Limb (tissue), 2 donors: Measurements from ENCODE around the gene EFCAB13.
"Not testable (repeated sequence)": the region's sequence is repeated elsewhere in the genome, so short reads cannot be mapped to it uniquely, and the experiment has no call there.

Experiments
- DNase-seq, 2 donors: peaks; one replicate each; pipeline ENCODE4 v3.0.0-alpha.2; 2016; ENCODE audit errors: extremely low spot score in 2 of 2

Gene EFCAB13

GRCh38 chr17:47425887-47426635 lies 102.3 kb downstream of the EFCAB13 start:
- not testable (repeated sequence) for DNase-seq

- DNase-seq, result no peak
Observed at GRCh38 chr17:47427985-47428384, 104.2 kb downstream of the EFCAB13 start.

- DNase-seq, result not testable (repeated sequence)
Observed at GRCh38 chr17:47432240-47432639, 108.5 kb downstream of the EFCAB13 start.

GRCh38 chr17:47465165-47465564 lies 141.4 kb downstream of the EFCAB13 start:
- DNase-seq, result no peak

GRCh38 chr17:47466976-47467375 lies 143.2 kb downstream of the EFCAB13 start:
- not testable (repeated sequence) for DNase-seq

GRCh38 chr17:47470836-47471235 lies 147.1 kb downstream of the EFCAB13 start:
- no peak for DNase-seq

GRCh38 chr17:47472073-47472472 lies 148.3 kb downstream of the EFCAB13 start:
- not testable (repeated sequence) for DNase-seq
